HG03520 (cell line): ENCODE measurements around the gene TFDP3.

Source experiments
- ATAC-seq: cut with Tn5 transposase; IDR thresholded peaks from one replicate; pipeline ENCODE4 v1.9.1; 2021; ENCODE audit warnings: mild to moderate bottlenecking, moderate library complexity; ENCODE audit not compliant: unreplicated experiment

Gene TFDP3

GRCh38 chrX:133218329-133218728, at the start of gene TFDP3:
TSS of gene TFDP3 (minus strand) at chrX:133218354. CDS start at chrX:133218259, 95 bp downstream.
- no peak for ATAC-seq

GRCh38 chrX:133267621-133268020, 49.5 kb upstream of the TFDP3 start:
- no peak for ATAC-seq

GRCh38 chrX:133265331-133265730, 47.2 kb upstream of the TFDP3 start:
- ATAC-seq: no peak

- ATAC-seq: no peak
Measured at GRCh38 chrX:133258481-133258880, 40.3 kb upstream of the TFDP3 start.

GRCh38 chrX:133254666-133255065, 36.5 kb upstream of the TFDP3 start:
- no peak for ATAC-seq

GRCh38 chrX:133251204-133251603, 33.0 kb upstream of the TFDP3 start:
- ATAC-seq: no peak

- no peak for ATAC-seq
Measured at GRCh38 chrX:133250184-133251100, 32.3 kb upstream of the TFDP3 start.

- no peak for ATAC-seq
Measured at GRCh38 chrX:133249266-133250058, 31.3 kb upstream of the TFDP3 start.

- ATAC-seq: no peak
Measured at GRCh38 chrX:133248177-133248576, 30.0 kb upstream of the TFDP3 start.

- ATAC-seq: no peak
Measured at GRCh38 chrX:133246921-133247320, 28.8 kb upstream of the TFDP3 start.

GRCh38 chrX:133235830-133236229, 17.7 kb upstream of the TFDP3 start:
- ATAC-seq: no peak

GRCh38 chrX:133232331-133232730, 14.2 kb upstream of the TFDP3 start:
- ATAC-seq: no peak

GRCh38 chrX:133229361-133229760, 11.2 kb upstream of the TFDP3 start:
- no peak for ATAC-seq

GRCh38 chrX:133215747-133216146, 2.4 kb downstream of the TFDP3 start:
- no peak for ATAC-seq

GRCh38 chrX:133215017-133215416, 3.1 kb downstream of the TFDP3 start:
- peak; percentile 73 for ATAC-seq

GRCh38 chrX:133214301-133214700, 3.9 kb downstream of the TFDP3 start:
- no peak for ATAC-seq

- no peak for ATAC-seq
Measured at GRCh38 chrX:133213117-133213516, 5.0 kb downstream of the TFDP3 start.

GRCh38 chrX:133207751-133208150, 10.4 kb downstream of the TFDP3 start:
- ATAC-seq: no peak

GRCh38 chrX:133191739-133192039, 26.5 kb downstream of the TFDP3 start:
- ATAC-seq: no peak

- no peak for ATAC-seq
Measured at GRCh38 chrX:133190877-133191738, 27.0 kb downstream of the TFDP3 start.

GRCh38 chrX:133189195-133189594, 29.0 kb downstream of the TFDP3 start:
- no peak for ATAC-seq
